Breast epithelium (tissue), 3 donors: ENCODE measurements around the gene UBE2H.

Source experiments
- POLR2AphosphoS5 ChIP-seq, 3 donors: sonication (generic); formaldehyde crosslinking; IDR thresholded peaks; one replicate each; pipeline ENCODE4 v1.6.1; 2017; ENCODE audit warnings: antibody characterized with exemption in 3 of 3
- TF ChIP-seq, protein P1 (sequence below), 3 donors: fragments of 450-650 bp; IDR thresholded peaks; one replicate each; pipeline ENCODE4 v1.5.1; 2016 to 2017; ENCODE audit warnings: antibody characterized with exemption in 3 of 3, mild to moderate bottlenecking in 3 of 3, moderate library complexity in 3 of 3

DNA sequence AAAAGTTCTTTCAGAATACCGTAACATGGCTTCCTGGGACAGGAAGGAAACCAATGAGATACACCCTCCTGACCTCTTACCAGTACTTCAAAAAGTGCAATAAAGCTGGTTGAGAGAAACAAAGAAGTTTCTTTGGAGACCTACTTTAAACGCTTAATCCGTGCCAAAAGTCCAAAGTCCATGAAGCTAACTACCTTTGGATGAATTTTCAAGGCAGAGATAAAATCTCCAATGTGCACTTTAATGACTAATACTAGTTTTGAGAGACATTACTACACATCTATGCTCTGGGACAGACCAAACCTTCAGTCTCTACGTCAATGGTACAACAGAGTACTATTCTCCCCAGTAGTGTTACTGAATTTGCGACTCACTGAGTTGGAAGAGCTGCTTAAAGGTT is 46.1 kb downstream of the UBE2H start:
- TF ChIP-seq, protein P1, sequence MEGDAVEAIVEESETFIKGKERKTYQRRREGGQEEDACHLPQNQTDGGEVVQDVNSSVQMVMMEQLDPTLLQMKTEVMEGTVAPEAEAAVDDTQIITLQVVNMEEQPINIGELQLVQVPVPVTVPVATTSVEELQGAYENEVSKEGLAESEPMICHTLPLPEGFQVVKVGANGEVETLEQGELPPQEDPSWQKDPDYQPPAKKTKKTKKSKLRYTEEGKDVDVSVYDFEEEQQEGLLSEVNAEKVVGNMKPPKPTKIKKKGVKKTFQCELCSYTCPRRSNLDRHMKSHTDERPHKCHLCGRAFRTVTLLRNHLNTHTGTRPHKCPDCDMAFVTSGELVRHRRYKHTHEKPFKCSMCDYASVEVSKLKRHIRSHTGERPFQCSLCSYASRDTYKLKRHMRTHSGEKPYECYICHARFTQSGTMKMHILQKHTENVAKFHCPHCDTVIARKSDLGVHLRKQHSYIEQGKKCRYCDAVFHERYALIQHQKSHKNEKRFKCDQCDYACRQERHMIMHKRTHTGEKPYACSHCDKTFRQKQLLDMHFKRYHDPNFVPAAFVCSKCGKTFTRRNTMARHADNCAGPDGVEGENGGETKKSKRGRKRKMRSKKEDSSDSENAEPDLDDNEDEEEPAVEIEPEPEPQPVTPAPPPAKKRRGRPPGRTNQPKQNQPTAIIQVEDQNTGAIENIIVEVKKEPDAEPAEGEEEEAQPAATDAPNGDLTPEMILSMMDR (IDR thresholded peaks at IDR 0.05), result no peak
- TF ChIP-seq POLR2AphosphoS5 (IDR thresholded peaks at IDR 0.05), result no peak
